Fibroblast of lung (primary cell): ENCODE results near the gene PATJ.

Experiments used
- CTCF ChIP-seq, 2 donors: IDR thresholded peaks in 1 of 2; conservative IDR thresholded peaks in 1 of 2; 1 replicate in 1 of 2; 2 replicates in 1 of 2; pipeline ENCODE4 v1.5.1; 2011 to 2012; ENCODE audit warnings: low read length in 2 of 2, control low read depth in 1 of 2, inconsistent platforms in 1 of 2, low read depth in 1 of 2, mild to moderate bottlenecking in 1 of 2
- EZH2 ChIP-seq: IDR thresholded peaks from 2 replicates; pipeline ENCODE4 v1.5.1; 2012; ENCODE audit warnings: low read length, control low read depth, mild to moderate bottlenecking; ENCODE audit errors: missing control alignments

DNA sequence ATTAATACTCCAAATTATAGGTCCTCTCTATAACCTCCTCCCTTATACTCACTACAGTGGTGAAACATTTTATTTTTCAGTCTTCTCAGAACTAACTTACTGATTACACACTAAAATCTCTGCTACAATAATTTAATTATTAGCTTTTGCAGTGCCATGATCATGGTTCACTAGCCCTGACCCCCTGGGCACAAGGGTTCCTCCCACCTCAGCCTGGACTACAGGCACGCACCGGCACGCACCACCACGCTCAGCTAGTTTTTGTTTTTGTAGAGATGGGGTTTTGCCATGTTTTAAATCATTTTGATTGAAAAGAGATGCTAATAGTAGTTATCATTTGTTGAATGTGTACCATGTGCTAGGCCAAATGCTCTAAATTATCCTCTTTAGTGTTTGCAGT, 6.3 kb downstream of the PATJ start:
- no peak for TF ChIP-seq EZH2
- TF ChIP-seq CTCF (conservative IDR thresholded peaks at IDR 0.05 in 1 of 2, IDR thresholded peaks at IDR 0.05 in 1 of 2; ENCODE audit: low read depth in 1 of 2, low read length in 2 of 2), result no peak
